Fibroblast of lung (primary cell): ENCODE results near the gene MAP3K8.

Experiments used
- CTCF ChIP-seq, 2 donors: IDR thresholded peaks in 1 of 2; conservative IDR thresholded peaks in 1 of 2; 1 replicate in 1 of 2; 2 replicates in 1 of 2; pipeline ENCODE4 v1.5.1; 2011 to 2012; ENCODE audit warnings: low read length in 2 of 2, control low read depth in 1 of 2, inconsistent platforms in 1 of 2, low read depth in 1 of 2, mild to moderate bottlenecking in 1 of 2
- EZH2 ChIP-seq: IDR thresholded peaks from 2 replicates; pipeline ENCODE4 v1.5.1; 2012; ENCODE audit warnings: low read length, control low read depth, mild to moderate bottlenecking; ENCODE audit errors: missing control alignments

- TF ChIP-seq CTCF (conservative IDR thresholded peaks at IDR 0.05 in 1 of 2, IDR thresholded peaks at IDR 0.05 in 1 of 2; ENCODE audit: low read depth in 1 of 2, low read length in 2 of 2) (no peak), EZH2 (no peak)
Measured at GRCh38 chr10:30422151-30422695, 11.8 kb upstream of the MAP3K8 start.
